GM18505 (cell line): Measurements from ENCODE around the gene BAG1.

Source experiments
- ATAC-seq: cut with Tn5 transposase; IDR thresholded peaks from one replicate; pipeline ENCODE4 v1.9.1; 2021; ENCODE audit not compliant: unreplicated experiment
- POLR2A ChIP-seq: IDR thresholded peaks from 4 replicates; pipeline ENCODE4 v1.6.1; 2011; ENCODE audit warnings: borderline replicate concordance; ENCODE audit not compliant: insufficient read depth, insufficient read length; ENCODE audit errors: extremely low read depth

BAG1 gene

GRCh38 chr9:33290247-33291030, 25.9 kb upstream of the BAG1 start, which contains the start of gene NFX1:
Gene NFX1, plus strand, starts transcription at chr9:33290516. Its CDS starts 57 bp downstream, at chr9:33290573.
- peak; percentile 96 for TF ChIP-seq POLR2A
- peak; percentile 87 for ATAC-seq

DNA sequence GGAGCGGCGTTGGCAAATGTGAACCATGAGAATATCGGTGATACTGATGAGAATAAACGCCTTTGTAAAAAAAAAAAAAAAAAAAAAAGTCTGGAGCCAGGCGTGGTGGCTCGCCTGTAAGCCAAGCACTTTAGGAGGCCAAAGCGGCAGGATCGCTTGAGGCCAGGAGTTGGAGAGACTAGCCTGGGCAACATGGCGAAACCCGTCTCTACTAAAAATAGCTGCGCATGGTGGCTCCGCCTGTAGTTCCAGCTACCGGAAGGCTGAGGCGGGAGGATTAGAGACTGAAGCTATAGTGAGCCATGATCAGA, 25.4 kb upstream of the BAG1 start:
- no peak for ATAC-seq
- TF ChIP-seq POLR2A = no peak

DNA sequence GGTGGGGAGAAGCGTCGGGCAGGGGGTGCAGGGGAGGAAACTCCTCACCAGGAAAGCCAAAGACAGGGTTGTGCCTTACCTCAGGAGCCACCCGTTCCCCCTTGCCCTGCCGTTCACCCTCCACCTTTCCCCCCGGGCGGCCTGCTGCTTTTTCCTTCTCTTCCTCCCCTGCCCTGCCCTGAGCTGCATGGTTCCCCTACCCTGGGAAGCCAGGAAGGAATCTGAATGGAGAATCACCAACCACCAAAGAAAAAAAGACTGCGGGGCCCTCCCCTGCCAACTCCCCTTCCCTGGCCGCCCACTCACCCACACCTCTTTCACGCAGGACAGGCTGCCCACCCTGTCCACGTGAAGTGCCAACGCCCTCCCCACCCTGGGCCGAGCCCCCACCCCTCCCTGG, 25.0 kb upstream of the BAG1 start:
- ATAC-seq = no peak
- TF ChIP-seq POLR2A = no peak

DNA sequence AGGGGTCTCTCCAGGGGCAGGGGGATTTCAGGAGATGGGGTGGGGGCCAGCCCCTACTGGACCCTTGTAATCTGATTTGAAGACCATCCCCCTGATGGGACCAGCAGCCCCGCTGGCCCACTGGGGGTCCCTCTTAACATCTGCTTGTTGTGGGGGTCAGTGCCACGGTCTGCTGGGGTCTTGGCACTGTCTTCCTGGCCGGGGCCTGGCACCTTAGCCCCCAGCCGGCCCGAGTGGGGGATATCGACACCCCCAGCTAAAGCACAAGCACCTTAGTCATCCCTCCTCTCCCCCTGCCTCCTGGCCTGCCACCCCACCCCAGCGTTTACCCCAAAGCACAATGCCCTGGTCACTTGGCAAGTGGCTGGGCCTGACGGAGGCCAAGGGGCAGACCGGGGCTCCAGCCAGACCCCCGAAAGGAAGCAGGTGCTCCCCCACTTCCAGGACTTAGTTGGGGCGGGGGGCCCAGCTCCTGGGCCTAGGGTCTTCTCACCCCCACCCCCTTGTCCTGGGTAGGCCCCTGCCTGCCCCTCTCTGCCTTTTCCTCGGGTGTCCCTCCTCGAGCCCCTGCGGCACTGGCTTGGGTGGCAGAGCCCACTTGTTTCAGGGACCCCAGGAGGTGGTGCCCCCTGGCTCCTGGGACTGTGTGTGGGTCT, 24.4 kb upstream of the BAG1 start:
- no peak for ATAC-seq
- no peak for TF ChIP-seq POLR2A

GRCh38 chr9:33288235-33288634, 23.7 kb upstream of the BAG1 start:
- no peak for TF ChIP-seq POLR2A

GRCh38 chr9:33287087-33287490, 22.6 kb upstream of the BAG1 start:
- no peak for ATAC-seq
- TF ChIP-seq POLR2A = no peak

More at GRCh38 chr9:33288235-33288634, 23.7 kb upstream of the BAG1 start:
- ATAC-seq = no peak

GRCh38 chr9:33285502-33285901, 21.0 kb upstream of the BAG1 start:
- TF ChIP-seq POLR2A = no peak
- ATAC-seq = no peak

DNA sequence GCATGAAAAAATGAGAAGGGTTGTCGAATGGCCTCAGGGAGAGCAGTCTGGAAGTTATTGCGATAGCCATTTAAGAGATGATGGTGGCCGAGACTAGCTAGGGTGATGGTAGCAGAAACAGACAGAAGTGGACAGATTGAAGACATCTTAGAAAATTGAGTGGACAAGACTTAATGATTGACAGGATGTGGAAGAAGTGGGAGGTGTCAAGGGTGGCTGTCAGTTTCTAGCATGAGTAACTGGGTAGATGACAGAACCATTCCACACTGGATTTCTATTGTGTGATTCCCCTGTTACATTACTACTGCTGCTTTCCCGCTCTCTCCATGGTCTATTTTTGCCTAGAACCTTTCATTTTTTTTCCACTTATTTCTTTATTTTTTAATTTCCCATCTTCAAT, 13.0 kb upstream of the BAG1 start:
- no peak for ATAC-seq

DNA sequence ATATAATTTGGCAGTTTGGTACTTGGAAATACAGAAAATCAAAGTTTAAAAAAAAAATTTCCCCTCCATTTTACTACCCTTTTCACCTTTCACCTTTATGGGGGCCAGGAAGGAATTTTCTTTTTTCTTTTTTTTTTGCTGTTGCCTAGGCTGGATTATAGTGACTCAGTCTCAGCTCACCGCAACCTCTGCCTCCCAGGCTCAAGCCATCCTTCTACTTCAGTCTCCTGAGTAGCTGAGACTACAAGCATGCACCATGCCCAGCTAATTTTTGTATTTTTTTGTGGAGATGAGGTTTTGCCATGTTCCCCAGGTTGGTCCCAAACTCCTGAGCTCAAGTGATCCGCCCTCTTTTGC, 9.4 kb upstream of the BAG1 start:
- no peak for ATAC-seq
- TF ChIP-seq POLR2A = no peak

More for the DNA sequence above, 13.0 kb upstream of the BAG1 start:
- no peak for TF ChIP-seq POLR2A

DNA sequence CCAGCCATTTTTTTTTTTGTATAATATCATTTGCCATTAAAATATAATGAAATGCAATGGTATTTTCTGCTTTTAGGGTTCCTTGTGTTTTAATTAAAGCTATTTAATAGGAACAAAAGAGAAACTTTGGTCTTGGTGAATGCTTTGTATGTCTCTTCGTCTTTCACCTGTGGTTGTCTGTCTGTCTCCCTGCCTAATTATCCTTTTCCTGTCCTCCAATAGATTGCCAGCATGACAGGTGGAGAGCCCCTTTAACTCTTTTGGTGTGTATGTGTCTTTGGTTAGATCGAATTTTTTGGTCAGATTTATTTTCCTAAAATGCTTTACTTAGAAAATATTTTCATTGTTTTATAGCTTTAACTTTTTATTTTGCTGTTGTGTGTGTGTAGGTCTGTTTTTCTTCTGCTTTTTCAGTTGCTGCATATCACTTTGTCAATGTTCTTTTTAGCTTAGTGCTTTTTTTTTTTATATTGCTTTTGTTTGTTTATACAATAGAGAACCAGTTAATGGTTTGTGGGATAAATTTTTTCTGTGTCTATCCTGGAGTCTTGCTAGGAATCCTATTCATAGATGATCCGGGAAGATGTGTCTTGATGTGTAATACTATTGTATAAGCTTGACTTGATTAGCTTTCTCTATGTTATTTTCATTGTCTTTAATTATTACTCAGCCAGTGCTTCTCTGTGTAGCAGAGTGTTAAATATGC, 8.9 kb upstream of the BAG1 start:
- no peak for ATAC-seq
- TF ChIP-seq POLR2A = no peak

GRCh38 chr9:33272061-33272460, 7.6 kb upstream of the BAG1 start:
- TF ChIP-seq POLR2A = no peak
- no peak for ATAC-seq

DNA sequence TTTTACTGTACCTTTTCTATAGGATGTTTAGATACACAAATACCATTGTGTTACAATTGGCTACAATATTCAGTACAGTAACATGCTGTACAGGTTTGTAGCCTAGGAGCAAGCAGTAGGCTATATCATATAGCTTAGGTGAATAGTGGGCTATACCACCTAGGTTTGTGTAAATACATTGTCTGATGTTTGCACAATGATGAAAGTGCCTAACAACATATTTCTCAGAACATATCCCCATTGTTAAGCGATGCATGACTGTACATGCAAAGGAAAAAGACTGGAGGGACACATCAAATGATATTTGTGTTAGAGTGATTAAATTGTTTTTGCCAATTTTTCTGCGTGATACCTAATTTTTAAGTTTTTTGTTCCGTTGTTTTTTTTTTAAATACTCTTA, 5.6 kb upstream of the BAG1 start:
- ATAC-seq = no peak
- TF ChIP-seq POLR2A = no peak

GRCh38 chr9:33267151-33267767, 2.8 kb upstream of the BAG1 start:
- no peak for TF ChIP-seq POLR2A
- ATAC-seq = no peak
